GM10847 (cell line): ENCODE measurements around the gene ADAMTSL2.

Experiments
- POLR2A ChIP-seq: IDR thresholded peaks from 2 replicates; pipeline ENCODE4 v1.6.1; 2011; ENCODE audit not compliant: insufficient read length; ENCODE audit errors: extremely low read depth

The ADAMTSL2 gene

DNA sequence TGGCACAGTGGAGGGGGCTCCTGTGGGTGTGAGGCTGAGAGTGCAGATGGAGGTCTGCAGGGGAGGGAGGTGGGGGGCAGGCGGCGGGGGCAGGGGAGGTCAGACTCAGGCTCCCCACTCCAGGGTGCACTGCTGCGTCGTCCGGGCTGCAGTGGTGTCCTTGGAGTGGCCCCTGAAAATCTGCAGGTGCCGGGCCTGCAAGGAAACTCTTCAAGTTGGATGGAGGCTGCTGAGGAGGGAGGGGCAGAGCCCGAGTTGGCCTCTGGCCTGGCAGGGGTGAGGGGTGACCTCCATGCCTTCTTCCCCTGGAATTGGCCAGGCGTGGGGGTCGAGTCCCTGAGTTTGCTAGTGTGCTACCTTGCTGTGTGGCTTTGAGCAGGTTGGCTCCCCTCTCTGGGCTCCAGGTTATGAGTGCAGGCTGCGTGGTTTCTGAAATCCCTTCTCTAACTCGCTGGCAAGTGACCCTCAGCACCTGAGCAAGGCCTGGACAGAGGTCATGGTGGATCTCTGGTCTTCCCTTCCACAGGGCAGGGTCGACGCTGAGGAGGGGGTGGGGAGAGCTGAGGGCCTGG, 888 bp downstream of the ADAMTSL2 start:
- TF ChIP-seq POLR2A = no peak

DNA sequence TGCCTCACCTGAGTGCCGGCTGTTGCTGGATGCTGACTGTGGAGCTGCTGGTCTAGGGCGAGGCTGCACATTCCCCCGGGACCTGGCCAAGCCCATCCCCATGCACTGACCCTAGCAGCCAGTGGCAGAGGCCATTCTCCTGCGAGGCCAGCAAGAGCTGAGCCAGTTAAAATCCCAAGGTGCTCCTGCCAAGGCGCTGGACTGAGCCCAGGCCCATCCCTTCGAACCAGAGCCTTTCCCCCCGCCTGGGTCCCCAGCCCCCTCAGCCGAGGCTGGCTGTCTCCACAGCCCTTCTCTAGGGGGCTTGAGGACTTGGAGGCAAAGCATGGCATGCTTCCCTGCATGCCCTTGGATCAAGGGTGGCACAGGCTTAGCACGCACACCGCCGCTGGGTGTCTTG, 1.6 kb downstream of the ADAMTSL2 start:
- TF ChIP-seq POLR2A = no peak

DNA sequence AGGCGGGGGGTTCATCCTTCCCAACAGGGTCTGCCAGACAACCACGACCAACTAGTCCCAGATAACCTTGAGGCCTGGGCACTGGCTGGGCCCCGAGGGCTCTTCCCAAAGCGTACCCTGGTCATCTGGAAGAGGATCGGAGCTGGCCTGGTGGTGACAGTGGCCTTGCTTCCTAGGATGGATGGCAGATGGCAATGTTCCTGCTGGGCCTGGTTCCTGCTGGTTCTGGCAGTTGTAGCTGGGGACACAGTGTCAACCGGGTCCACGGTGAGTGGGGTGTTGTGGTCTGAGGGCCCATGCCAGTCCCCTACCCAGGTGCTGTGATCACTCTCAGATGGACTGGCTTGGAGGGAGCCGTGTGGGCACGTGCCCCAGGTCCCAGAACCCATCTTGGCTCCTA, 2.0 kb downstream of the ADAMTSL2 start:
- no peak for TF ChIP-seq POLR2A

DNA sequence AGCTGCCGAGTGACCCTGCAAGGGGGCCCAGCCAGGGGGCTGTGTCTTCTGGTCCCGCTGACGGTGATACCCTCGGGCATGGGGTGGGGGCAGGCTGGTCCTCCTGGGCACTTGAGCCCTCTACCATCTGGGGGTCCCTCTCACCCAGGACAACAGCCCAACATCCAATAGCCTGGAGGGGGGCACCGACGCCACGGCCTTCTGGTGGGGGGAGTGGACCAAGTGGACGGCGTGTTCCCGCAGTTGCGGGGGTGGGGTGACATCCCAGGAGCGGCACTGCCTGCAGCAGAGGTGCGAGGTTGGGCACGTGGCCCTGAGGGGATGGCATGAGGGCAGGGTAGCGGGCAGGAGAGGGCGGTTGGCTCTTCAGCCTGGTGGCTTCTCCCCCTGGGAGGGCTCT, 2.8 kb downstream of the ADAMTSL2 start:
- no peak for TF ChIP-seq POLR2A

DNA sequence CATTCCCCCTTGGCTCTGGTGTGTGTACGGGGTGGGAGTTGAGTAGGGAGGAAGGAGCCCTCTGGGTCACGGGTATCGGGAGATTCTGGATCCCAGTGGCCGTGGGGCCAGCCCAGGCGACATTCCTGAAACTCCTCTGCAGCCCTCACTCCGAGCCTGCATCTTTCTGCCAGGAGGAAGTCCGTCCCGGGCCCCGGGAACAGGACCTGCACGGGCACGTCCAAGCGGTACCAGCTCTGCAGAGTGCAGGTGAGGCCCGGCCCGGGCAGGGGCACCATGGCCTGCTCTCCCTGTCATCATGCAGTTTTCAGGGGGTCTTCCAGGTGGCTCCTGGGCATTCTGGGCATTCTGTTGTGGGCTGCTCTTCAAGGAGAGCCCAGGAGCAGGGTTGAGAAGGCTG, 3.7 kb downstream of the ADAMTSL2 start:
- TF ChIP-seq POLR2A = no peak

DNA sequence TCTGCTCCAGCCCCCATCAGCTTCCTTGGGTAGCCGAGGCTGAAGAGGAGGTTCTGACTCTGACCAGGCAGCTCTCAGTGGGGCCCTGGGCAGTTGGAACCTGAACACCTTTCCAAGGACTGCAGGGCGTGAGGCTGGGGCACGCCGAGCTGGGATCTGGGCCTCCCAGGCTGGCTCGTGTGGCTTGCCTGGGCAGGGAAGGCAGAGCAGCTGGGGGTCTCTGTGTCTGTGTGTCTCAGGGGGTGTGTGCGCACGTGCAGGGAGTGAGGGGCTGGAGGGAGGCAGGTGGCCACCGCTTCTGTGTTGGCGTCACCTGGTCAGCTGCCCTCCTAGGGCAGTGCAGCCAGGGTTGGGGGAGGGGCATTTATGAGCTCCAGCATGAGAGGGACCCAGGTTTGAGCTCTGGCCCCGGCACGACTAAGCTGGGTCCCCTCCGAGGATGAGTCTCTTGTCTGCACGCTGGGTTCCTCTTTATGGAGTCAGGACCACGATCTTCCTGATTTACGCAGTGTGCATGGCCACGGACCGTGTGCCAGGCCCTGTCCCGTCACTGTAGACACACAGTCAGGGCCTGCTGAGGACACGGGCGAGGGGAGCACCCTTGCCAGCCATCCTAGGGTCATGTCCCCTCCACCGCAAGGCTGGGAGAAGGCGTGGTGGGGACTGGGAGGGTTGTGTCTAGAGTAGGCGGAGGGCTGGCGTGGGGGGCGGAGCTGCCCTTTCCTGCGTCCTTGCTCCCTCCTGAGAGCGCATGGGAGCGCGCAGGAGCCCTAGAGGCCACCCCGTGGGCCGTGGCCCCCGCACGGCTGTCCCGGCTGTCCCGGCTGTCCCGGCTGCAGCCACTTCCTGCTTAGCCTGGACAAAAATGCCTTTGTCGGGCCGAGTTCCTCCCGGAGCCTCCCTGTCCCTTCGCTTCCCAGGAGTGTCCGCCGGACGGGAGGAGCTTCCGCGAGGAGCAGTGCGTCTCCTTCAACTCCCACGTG, 4.6 kb downstream of the ADAMTSL2 start:
- no peak for TF ChIP-seq POLR2A

DNA sequence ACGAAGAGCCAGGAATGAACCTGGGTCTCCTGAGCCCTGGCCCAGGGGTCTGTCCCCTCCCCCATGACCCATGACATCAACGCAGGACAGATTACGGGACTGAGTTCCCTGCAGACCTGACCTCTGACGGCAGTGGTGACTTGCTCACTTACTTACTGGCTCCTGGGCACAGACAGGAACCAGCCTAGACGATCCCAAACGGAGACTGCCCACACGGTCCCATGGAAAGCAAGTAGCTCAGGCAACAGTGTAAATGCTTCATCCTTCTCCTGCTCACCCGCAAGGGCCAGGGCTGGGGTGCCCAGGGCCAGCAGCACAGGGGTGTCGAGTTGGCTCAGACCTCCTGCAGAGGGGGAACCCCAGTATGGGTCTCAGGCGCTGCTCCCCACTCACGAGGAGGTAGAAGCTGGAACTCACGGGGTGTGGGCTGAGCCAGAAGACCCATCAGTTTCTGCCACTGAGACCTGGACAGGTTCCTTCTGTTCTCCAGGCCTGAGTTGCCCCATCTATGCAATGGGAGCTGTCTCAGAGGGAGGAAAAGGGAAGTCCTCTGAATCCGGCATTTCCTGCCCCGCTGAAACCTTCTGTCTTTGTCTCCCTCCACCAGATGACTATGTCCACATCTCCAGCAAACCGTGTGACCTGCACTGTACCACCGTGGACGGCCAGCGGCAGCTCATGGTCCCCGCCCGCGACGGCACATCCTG, 5.6 kb downstream of the ADAMTSL2 start:
- TF ChIP-seq POLR2A = no peak

DNA sequence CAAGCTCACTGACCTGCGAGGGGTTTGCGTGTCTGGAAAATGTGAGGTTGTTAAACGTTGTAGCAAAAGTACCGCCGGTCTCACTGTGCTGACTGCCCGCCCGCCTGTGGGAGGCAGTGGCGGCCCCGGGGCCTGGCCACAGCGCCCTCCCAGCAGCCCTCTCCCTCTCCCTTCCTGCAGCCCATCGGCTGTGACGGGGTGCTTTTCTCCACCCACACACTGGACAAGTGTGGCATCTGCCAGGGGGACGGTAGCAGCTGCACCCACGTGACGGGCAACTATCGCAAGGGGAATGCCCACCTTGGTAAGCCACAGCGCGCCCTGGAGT, 6.2 kb downstream of the ADAMTSL2 start:
- no peak for TF ChIP-seq POLR2A

DNA sequence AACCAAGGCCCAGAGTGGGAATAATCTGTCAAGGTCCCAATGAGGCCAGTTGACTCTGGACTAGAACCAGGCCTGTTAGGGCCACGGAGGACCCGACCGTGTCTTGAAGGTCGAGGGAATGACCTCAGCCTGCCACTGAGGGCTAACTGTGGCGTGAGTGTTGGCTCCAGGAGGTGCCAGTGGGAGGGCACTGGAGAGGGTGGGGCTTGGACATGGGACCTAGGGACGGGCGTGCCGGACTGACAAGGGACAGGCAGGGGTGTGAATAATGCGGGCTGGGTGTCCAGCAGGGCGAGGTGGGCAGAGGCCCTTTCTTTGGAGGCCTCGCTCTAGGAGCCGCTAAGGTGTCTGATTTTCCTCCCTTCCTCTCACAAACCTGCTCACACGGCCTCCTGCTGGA, 7.5 kb downstream of the ADAMTSL2 start:
- TF ChIP-seq POLR2A = no peak

DNA sequence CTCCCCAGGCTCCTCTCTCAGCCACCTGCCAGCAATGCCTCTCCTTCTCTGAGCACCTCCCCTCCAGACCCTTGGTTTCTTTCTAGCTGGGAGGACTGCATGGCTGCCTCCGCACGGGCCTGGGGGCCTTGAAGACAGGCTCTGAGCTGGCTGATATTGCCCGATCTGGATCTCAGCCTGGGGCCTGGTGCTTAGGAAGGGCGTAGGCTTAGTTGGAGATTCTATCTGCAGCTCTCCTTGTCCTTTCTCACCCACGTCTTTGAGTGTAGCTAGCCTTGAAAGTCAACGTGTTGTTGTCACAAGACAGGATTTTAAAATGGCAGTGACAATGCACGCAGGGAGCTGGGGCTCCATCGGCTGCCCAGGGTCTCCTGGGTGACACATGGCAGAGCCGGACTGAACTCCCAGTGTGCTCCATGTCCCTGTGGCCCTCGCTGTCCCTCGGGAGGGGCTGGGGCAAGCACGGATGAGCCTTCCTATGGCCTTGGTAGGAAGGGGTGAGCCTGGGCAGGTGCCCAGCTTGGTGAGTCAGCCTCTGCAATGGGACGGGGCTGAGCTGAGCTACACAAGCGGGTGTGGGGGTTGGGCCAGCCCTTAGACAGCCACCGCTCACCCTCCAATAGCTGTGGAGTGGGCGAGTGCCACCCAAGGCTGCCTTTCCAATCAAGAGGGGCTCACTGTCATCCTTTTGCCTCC, 9.4 kb downstream of the ADAMTSL2 start:
- no peak for TF ChIP-seq POLR2A

DNA sequence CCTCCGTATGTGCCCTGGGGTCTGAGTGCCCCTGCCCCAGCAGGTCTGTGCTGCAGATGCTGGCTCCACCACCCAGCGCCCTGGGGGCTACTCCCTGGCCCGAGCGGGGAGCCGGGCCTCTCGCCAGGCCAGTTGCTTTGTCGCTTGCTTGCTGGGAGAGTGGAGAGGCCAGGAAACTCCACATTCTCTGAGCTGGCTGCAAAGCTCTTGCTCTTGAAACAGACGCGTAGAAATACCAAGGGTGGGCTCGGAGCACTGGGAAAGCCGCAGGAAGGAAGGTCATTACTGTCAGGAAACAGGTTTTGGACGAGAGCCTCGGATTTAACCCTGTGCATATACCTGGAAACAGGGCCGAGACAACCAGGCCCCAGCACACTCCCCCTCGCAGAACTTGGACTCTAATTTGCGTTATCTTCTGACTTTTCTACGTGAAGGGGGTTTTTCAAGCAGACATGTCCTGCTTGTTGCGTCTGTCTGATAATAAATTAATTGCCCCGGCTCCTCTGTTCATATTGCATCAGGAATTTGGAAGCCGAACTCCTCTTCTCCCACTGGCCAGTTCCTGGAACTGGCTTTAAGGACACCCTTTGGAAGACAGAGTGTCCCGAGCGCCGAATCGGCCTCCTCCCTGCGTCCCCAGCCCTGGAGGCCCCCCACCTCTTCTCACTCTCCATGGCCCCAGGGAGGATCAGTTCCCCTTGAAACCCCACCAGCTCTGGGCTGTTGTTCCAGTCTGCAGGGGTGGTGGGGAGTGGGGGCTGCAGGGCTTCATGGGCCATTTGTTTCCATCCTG, 11.2 kb downstream of the ADAMTSL2 start:
- no peak for TF ChIP-seq POLR2A

DNA sequence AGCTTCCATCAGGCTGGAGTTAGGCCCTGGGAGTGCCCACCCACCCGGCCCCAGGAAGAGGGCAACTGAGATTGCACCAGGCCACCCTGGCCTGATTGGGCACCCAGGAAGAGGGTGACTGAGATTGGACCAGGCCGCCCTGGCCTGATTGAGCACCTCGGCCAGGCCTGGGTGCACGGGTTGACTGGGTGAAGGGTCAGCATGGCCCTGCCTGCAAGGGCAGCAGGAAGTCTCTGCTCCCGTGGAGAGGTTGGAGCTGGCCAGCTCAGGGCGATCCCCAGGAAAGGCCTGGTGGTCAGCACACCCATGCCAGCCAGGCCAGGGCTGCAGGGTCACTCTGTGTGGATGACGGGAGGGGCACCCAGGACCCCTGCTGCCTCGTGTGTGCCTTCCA, 11.8 kb downstream of the ADAMTSL2 start:
- no peak for TF ChIP-seq POLR2A

DNA sequence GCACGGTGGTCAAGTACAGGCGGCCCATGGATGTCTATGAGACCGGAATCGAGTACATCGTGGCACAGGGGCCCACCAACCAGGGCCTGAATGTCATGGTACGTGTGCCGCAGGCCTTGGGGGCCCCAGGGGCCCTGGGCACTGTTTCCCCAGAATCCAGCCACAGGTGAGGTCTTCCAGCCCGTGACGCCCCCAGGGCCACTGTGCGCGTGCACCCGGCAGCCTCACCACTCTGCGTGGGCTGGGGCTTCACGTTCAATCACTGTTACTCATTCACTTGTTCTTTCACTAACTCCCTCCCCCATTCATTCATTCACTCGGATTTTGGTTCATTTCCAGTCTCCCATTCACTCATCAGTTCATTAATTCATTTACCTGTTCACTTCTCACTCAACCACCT, 12.6 kb downstream of the ADAMTSL2 start:
- no peak for TF ChIP-seq POLR2A

DNA sequence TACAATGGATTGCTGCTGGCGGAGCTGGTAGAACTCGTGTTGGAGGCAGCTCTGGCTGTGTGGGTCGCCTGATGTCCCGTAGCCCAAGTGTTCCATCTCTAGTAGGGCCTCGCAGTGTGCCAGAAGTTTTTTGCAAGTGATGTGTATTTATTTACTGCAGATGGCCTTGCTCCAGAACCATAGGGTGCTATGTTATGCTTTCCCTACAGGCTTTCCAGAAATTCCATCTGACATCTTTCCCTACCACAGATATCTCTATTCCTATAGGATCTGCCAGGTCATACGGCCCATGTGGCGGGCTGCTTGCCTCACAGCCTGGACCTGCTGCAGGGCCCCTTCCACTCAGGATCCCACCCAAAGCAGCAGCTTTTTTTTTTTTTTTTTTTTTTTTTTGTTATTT, 16.9 kb downstream of the ADAMTSL2 start:
- TF ChIP-seq POLR2A = no peak

DNA sequence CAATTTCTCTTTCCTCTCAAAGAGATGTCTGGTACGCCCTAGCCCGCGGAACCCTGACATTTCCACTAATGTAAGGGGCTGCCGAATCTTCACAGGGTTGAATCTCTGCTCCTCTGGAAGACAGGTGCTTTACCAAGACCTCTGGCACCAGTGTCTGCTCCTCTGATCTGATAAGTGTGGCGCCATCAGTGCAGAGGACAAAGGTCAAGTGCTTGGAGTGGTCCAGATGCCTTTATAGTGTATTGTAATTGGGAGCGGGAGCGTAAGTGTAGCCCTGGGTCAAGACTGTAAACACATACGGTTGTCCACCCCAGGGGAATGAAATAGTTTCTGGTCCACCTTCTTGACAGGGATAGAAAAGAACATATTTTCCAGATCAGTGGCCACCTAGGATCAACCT, 17.7 kb downstream of the ADAMTSL2 start:
- TF ChIP-seq POLR2A = no peak
